ENCODE results near the gene CDC14A.

GRCh38 chr1:100496896-100497295, 144.6 kb downstream of the CDC14A start:
- no peak for TF ChIP-seq CTCF (conservative IDR thresholded peaks at IDR 0.05; ENCODE audit: low read length)
- no peak for TF ChIP-seq EZH2phosphoT487 (IDR thresholded peaks at IDR 0.05; ENCODE audit: borderline replicate concordance, low read depth, low read length)
